ENCODE results near the gene PLEKHM3. TPM values are rescaled to one million over a fixed set of nuclear protein-coding genes. Genes with fewer than 3 reads are reported as not detected.

Gene PLEKHM3
- 10 to 100 TPM in 1 of 12 donors, 1 to 10 TPM in 10, not detected in 1; 6.5 to 11.7 (median 8.1) TPM for polyA plus RNA-seq (ENCODE audit: insufficient read length in 12 of 12)
- long read RNA-seq, donor 1, result 0 reads
- long read RNA-seq, donor 2, result 0 reads
- long read RNA-seq, donor 3, result 0 reads
- long read RNA-seq, donor 4, result 0 reads
- long read RNA-seq, donor 5, full-length matches to known transcripts, result 1 of 1 reads
- long read RNA-seq, donor 5, partial matches to known transcripts, result 0 of 1 reads
- long read RNA-seq, donor 5, other reads (novel, unspliced or antisense), result 0 of 1 reads
- long read RNA-seq, donor 6, result 0 reads
- long read RNA-seq, donor 7, result 0 reads
- long read RNA-seq, donor 8, full-length matches to known transcripts, result 1 of 1 reads
- long read RNA-seq, donor 8, partial matches to known transcripts, result 0 of 1 reads
- long read RNA-seq, donor 8, other reads (novel, unspliced or antisense), result 0 of 1 reads
- long read RNA-seq, donor 9, result 0 reads
- long read RNA-seq, donor 10, result 0 reads
- long read RNA-seq, donor 11, full-length matches to known transcripts, result 1 of 1 reads
- long read RNA-seq, donor 11, partial matches to known transcripts, result 0 of 1 reads
- long read RNA-seq, donor 11, other reads (novel, unspliced or antisense), result 0 of 1 reads

- peak; percentile 88 for DNase-seq
Measured at GRCh38 chr2:208025037-208025813, at the start of gene PLEKHM3. Gene PLEKHM3, minus strand, starts transcription at chr2:208025527. Its CDS starts 23,888 bp downstream, at chr2:208001639.

- DNase-seq, result no peak
Measured at GRCh38 chr2:208074610-208075356, 49.5 kb upstream of the PLEKHM3 start.

DNA sequence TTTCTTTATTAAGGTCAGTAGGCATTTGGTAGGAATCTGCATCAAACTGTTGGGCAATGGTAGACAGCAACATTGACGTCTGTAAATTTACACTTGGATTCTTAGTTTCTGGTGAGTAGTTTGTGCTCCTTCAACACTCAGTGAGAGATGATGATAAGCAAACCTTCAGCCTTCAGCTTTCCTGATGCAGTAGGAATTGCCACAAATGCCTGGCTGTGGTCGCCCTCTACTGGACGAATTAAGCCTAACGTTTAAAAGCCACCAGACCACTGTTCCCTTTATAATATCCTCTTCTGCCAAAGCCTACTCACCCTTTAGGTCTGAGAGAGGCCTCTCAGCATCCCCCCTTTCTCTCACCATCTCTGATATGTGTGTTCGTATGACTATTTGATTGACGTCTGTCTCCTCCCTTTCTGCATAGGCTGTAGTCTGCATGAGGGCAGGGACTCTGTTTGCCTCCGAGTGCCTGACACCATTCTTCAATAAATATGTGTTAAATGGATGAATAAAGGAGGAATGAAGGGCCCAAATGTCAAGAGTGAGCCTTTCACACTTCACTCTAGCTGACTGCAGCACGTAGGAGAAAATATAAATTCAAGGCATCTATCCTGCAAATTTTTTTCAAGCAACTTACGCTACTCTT, 47.0 kb upstream of the PLEKHM3 start:
- peak; percentile 71 for DNase-seq

GRCh38 chr2:208069186-208069585, 43.9 kb upstream of the PLEKHM3 start:
- no peak for DNase-seq

DNA sequence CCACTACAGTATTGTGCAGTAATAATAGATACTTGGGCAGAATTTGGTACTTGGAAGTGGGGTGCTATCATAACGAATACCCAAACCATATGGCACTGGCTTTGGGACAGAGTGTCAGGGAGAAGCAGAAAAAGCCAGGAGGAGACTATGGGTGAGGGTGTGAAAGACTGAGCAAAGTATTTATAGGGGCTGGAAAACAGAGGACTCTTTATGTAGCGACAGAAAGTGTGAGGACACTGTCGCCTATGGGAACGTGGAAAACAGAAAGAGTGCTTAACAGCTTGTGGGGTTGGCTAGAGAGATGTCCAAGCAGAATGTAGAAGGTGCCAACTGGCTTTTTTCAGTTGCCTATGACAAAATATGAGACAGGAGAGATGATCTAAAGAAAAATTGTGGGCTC, 40.7 kb upstream of the PLEKHM3 start:
- DNase-seq, result no peak

- no peak for DNase-seq
Measured at GRCh38 chr2:208065476-208065875, 40.1 kb upstream of the PLEKHM3 start.

DNA sequence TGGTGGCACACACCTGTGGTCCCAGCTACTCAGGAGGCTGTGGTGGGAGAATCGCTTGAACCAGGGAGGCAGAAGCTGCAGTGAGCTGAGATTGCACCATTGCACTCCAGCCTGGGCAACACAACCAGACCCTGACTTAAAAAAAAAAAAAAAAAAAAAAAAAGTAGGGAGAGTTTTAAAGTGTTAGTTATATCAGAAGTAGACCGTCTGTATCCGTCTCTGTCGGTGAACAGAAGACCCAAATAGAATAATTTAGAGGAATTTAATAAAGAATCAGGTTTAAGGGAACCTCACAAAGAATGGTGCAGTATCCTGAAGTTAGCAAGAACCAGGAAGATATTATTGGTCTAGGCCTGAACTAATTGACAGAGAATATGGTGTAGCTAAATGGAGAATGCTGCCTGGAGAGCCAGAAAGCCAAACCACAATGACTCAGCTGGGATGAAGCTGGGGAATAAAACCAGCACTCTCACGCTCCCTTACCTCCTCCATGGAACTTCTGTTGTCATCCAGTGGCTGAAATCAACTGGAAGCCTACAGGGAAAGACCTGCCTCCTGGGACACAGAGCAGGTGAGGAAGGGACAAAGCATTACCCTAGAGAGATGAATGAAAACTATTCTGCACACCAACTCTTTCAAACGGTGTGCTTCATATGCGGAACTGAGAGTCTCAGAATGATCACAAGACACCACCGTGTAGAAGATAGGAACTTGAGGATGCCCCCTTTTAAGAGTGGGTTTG, 39.1 kb upstream of the PLEKHM3 start:
- DNase-seq, result no peak

GRCh38 chr2:208062961-208063360, 37.6 kb upstream of the PLEKHM3 start:
- no peak for DNase-seq

- DNase-seq, result peak; percentile 8
Measured at GRCh38 chr2:208062113-208062512, 36.8 kb upstream of the PLEKHM3 start.

GRCh38 chr2:208057108-208057507, 31.8 kb upstream of the PLEKHM3 start:
- DNase-seq, result no peak

DNA sequence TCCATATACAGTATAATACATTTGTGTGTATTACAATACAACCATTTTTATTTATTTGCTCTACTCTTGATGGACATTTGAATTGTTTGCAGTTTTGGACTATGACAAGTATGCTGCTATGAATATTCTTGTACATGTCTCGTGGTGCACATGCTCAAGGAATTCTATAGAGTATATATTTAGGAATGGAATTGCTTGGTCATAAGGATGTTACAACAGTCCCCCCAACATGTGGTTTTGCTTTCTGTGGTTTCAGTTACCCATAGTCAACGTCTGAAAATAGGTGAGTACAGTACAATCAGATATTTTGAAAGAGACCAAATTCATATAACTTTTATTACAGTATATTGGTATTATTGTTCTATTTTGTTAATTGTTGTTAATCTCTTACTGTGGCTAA, 24.1 kb upstream of the PLEKHM3 start:
- DNase-seq, result no peak

GRCh38 chr2:208049006-208049405, 23.7 kb upstream of the PLEKHM3 start:
- no peak for DNase-seq

DNA sequence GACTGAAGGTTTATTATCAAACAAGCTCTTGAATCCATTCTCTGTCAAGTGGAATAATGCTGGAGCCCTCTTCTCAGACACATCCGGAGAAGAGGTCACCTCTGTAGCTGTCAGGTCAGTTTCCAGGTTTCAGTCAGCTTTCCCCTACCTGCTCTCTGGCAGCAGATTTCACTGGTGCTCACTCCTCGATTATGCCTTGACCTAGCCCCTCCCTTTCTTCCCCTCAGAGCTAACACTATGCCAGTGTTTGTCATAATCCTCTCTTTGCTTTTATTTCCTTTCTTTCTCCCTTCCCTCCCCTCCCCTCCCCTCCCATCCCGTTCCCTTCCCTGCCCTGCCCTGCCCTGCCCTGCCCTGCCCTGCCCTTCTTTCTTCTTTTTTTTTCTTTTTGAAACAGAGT, 22.5 kb upstream of the PLEKHM3 start:
- no peak for DNase-seq

- no peak for DNase-seq
Measured at GRCh38 chr2:208046686-208047085, 21.4 kb upstream of the PLEKHM3 start.

- DNase-seq, result no peak
Measured at GRCh38 chr2:208042450-208042849, 17.1 kb upstream of the PLEKHM3 start.

DNA sequence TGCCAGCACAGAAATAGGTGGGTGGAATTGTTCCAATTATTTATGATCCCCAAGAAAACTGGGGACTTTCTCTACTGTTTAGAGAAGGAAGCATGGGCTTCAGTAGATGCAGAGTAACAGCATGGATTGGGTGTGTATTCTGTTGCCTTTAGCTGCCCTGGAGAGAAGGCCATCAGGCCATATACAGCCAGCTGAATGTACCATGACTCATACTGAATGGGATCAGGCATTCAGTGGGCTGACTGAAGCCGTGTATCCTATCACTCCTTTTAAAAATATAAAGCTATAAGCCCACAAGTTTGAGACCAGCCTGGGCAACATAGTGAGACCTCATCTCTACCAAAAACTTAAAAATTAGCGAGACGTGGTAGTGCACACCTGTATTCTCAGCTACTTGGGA, 16.7 kb upstream of the PLEKHM3 start:
- DNase-seq, result no peak

DNA sequence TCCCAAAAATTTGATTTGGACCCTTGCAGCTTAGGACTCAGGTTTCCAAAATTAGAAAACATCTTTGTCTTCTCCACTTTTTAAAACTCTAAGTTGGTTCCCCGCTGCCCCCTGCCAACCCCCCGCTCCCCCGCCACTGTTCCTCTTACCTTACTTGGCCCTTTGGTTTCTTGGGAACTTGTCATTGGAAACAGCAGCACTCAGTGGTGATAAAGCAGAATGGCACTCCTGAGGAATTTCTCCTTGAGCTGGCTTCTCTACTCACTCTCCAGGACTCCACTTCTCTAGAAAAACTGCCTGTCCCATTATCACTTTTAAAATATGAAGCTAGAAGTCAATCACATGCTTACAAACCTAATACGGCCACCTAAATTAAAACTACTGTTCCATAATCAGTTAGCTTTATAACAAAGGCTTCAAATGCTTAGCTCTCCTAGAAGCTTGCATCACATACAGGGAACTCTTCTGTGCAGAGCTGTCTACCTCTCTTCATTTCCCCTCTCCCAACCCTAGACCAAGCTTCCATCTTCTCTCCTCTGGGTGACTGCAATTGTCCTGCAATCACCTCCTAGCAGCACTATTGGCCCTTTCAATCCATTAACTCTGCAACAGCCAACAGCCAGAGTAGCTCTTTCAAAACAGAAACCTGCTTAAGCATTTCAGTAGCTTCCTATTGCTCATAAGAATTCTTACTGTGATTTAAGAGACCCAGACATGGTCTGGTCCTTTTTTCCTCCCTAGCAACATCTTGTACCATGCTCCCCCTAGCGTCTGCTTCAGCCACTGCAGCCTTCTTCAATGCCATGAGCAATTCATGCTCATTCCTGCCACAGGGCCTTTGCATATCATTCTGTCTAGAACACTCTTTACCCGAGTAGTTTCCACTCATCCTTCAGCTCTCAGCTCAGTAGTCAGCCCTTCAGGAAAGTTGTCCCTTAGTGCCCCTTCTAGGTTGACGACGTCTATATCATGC, 15.2 kb upstream of the PLEKHM3 start:
- DNase-seq, result peak; percentile 48

- no peak for DNase-seq
Measured at GRCh38 chr2:208039376-208040110, 14.2 kb upstream of the PLEKHM3 start.

Data from muscle of arm (tissue), 14 donors.